Activated T-helper 9 cell treated with anti-CD3 and anti-CD28 coated beads, Interleukin-2, amount 50 U/mL, for 16 hours (primary cell): Measurements from ENCODE around the gene RGS8.

Experiments used
- DNase-seq: peaks from one replicate; pipeline ENCODE4 v3.0.0-alpha.2; 2020; ENCODE audit warnings: low read depth

RGS8 gene

DNA sequence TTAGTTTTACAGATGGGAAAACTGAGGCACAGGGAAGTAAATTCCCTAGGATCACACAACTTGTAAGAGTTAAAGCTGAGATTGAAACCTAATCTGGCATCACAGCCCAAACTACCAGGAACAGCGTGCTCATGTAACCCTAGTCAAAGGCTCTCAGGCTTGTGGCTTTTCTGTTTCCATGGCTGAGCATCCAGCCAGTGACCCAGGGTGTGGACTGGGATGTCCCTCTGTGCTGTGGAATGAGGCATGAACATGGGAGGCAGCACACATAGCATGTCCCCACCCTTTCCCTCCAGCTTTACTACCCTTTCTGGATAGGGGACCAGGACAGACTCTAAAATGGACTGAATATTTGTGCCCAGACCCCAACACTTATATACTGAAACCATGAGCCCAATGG is 45.1 kb downstream of the RGS8 start:
- no peak for DNase-seq

DNA sequence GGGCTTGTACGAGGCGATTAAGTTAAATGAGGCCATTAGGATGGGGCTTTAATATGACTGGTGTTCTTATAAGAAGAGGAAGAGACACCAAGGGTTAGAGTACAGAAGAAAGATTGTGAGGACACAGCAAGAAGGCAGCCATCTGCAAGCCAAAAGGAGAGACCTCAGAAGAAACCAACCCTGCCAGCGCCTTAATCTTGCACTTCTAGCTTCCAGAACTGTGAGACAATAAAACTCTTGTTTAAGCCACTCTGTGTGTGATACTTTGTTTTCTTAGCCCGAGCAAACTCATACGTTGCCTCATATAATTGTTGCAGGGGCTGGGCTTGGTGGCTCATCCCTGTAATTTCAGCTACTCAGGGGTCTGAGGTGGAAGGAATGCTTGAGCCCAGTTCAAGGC is 46.6 kb downstream of the RGS8 start:
- DNase-seq, result no peak

DNA sequence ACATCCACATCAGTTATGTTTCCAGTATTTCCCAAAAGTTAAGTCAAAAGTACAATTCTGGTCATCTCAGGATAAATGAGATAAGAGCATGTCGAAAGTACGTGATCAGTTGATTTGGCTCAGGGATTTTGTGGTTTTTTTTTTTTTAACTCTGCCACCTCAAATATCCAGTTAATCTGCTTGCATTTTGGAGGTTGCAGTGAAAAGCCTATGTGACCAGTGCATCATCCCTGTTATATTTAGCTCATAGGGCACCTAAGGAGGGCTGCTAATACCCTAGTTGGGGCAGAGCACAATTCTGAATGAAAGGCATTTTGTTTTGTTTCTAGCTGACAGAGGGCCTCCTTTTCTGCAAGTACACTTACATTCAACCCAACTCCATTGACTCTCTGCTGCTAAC is 48.5 kb downstream of the RGS8 start:
- no peak for DNase-seq
